Measurements from ENCODE around the gene ATP6V0A1.

DNA sequence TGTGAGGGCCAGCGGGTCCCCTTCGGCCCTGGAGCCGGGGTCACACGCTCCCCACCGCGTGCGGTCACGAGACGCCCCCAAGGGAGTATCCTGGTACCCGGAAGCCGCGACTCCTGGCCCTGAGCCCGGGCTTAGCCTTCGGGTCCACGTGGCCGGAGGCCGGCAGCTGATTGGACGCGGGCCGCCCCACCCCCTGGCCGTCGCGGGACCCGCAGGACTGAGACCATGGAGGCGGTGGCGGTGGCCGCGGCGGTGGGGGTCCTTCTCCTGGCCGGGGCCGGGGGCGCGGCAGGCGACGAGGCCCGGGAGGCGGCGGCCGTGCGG, 77.3 kb downstream of the ATP6V0A1 start, which contains the start of gene NAGLU:
- TF ChIP-seq, protein P1, sequence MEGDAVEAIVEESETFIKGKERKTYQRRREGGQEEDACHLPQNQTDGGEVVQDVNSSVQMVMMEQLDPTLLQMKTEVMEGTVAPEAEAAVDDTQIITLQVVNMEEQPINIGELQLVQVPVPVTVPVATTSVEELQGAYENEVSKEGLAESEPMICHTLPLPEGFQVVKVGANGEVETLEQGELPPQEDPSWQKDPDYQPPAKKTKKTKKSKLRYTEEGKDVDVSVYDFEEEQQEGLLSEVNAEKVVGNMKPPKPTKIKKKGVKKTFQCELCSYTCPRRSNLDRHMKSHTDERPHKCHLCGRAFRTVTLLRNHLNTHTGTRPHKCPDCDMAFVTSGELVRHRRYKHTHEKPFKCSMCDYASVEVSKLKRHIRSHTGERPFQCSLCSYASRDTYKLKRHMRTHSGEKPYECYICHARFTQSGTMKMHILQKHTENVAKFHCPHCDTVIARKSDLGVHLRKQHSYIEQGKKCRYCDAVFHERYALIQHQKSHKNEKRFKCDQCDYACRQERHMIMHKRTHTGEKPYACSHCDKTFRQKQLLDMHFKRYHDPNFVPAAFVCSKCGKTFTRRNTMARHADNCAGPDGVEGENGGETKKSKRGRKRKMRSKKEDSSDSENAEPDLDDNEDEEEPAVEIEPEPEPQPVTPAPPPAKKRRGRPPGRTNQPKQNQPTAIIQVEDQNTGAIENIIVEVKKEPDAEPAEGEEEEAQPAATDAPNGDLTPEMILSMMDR (conservative IDR thresholded peaks at IDR 0.05 in 1 of 2, IDR thresholded peaks at IDR 0.05 in 1 of 2; ENCODE audit: extremely low read depth in 1 of 2, insufficient read depth in 1 of 2, low read depth in 1 of 2, low read length in 2 of 2): no peak
- TF ChIP-seq EZH2 (IDR thresholded peaks at IDR 0.05; ENCODE audit: borderline replicate concordance, low read length): no peak
